Activated naive CD8-positive, alpha-beta T cell treated with anti-CD3 and anti-CD28 coated beads, Interleukin-2, amount 50 U/mL, for 24 hours (primary cell): ENCODE measurements around the gene MAP2K2.

Experiments
- ATAC-seq: fragments of 150-1000 bp; cut with Tn5 transposase; one replicate; pipeline ENCODE4 v1.10.0; 2021
- DNase-seq: peaks from one replicate; pipeline ENCODE4 v3.0.0; 2021
- H3K27ac Mint-ChIP-seq: one replicate; pipeline ENCODE4 v1.8.0; 2021; ENCODE audit warnings: mild to moderate bottlenecking, mixed read lengths
- H3K27me3 Mint-ChIP-seq: one replicate; pipeline ENCODE4 v1.8.0; 2021; ENCODE audit warnings: mixed read lengths
- H3K36me3 Mint-ChIP-seq: one replicate; pipeline ENCODE4 v1.8.0; 2021; ENCODE audit warnings: low read depth, mixed read lengths
- H3K4me1 Mint-ChIP-seq: one replicate; pipeline ENCODE4 v1.8.0; 2021; ENCODE audit warnings: mixed read lengths
- H3K4me3 Mint-ChIP-seq: one replicate; pipeline ENCODE4 v1.8.0; 2021; ENCODE audit warnings: mild to moderate bottlenecking, moderate library complexity, mixed read lengths
- H3K9me3 Mint-ChIP-seq: one replicate; pipeline ENCODE4 v1.8.0; 2021; ENCODE audit warnings: mixed read lengths

MAP2K2 gene

DNA sequence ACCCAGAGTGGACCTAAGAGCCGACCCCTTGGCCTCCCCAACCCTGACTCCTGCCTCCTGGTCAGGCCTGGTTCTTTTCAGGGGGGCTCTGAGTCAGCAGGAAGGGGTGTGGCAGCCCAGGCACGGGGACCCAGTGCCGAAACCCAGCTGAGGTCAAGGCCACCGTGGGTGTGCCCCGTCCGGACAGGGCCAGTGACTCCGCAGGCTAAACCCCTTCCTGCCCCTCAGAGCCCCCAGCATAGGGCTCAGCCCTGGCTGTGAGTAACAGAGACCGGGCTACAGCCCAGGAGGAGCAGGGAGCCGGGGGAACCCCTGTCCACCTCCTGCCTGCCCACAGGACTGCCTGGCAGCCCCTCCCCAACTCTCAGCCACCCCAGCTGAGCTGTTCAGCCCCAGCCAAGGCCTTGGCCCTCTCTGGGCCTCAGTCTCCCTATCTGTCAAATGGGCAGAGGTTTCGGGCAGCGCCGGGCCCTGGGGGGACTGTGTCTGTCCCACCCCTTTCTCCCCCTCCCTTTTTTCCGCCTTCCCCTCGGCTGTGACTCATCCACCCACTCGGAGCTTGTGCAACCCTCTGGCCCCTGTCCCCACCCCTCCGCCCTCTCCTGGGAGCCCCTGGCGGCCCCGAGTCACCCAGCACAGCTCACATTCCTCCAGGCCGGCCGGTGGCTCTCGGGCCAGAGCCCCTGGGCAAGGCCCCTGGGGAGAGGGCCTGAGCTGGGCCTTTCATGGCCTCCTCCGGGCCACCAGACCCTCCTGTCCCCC, 65.8 kb downstream of the MAP2K2 start:
- peak overlapping the region; percentile 53 for H3K4me3 Mint-ChIP-seq
- H3K4me1 Mint-ChIP-seq = peaks cover 56% of the 10 kb centered on the region
- peak overlapping the region; percentile 82 for H3K27ac Mint-ChIP-seq
- no peaks in the 10 kb centered on the region for H3K27me3 Mint-ChIP-seq
- H3K36me3 Mint-ChIP-seq = peaks cover 21% of the 10 kb centered on the region
- DNase-seq (peak; percentile 79), ATAC-seq (peak; percentile 65)
- H3K9me3 Mint-ChIP-seq = no peaks in the 10 kb centered on the region

DNA sequence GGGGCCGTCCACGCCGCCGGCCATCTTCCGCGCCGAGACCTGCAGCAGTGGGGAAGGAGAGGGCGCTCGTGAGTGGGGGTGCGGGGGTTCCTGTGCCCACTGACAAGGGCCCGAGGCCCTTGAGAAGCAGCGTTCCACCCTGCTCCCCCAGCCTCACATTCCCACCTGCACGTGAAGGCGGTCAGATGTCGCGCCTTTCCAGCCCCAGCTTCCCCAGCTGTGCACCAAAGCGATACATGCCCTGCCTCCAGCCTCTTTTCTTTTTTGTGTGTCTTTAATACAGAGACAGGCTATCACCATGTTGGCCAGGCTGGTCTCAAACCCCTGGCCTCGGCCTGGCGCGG, 68.7 kb downstream of the MAP2K2 start:
- DNase-seq (no peak), ATAC-seq (no peak)
- Mint-ChIP-seq H3K27ac (no peak overlapping the region), H3K4me3 (no peak overlapping the region), H3K36me3 (peaks cover 38% of the 10 kb centered on the region), H3K4me1 (peaks cover 55% of the 10 kb centered on the region), H3K9me3 (no peaks in the 10 kb centered on the region), H3K27me3 (no peaks in the 10 kb centered on the region)

DNA sequence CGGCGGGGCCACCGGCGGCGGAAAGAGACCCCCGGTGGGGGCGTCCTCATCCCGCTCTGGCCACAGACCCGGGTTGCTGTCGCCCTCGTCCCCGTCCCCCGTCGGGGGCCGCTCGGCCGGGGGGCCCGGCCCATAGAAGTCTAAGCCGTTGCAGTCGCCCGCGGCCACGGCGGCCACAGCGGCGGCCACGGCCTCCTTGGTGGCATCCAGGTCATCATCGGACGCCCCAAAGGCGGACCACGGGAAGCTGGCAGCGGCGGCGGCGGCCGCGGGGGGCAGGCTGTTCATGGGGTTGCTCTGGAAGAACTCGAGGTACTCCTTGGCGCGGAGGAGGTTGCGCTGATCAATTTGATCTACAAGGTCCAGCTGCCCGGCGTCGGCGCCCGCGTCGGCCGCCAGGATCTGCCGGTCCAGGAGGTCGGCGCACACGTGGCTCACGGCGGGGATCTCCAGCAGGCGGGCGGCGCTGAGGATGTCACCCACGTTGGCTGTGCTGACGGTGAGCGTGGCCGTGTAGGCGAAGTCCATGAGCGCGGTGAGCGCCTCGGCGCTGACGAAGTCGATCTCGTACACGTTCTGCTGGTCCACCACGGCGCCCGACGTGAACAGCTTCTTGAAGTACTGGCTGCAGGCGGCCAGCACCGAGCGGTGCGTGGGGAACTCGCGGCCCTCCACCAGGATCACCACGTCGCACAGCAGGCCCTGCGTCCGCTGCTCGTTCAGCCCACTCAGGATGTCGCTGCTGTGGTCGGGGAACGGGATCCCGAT, 69.3 kb downstream of the MAP2K2 start:
- Mint-ChIP-seq H3K36me3 (peaks cover 42% of the 10 kb centered on the region), H3K4me1 (peaks cover 54% of the 10 kb centered on the region)

DNA sequence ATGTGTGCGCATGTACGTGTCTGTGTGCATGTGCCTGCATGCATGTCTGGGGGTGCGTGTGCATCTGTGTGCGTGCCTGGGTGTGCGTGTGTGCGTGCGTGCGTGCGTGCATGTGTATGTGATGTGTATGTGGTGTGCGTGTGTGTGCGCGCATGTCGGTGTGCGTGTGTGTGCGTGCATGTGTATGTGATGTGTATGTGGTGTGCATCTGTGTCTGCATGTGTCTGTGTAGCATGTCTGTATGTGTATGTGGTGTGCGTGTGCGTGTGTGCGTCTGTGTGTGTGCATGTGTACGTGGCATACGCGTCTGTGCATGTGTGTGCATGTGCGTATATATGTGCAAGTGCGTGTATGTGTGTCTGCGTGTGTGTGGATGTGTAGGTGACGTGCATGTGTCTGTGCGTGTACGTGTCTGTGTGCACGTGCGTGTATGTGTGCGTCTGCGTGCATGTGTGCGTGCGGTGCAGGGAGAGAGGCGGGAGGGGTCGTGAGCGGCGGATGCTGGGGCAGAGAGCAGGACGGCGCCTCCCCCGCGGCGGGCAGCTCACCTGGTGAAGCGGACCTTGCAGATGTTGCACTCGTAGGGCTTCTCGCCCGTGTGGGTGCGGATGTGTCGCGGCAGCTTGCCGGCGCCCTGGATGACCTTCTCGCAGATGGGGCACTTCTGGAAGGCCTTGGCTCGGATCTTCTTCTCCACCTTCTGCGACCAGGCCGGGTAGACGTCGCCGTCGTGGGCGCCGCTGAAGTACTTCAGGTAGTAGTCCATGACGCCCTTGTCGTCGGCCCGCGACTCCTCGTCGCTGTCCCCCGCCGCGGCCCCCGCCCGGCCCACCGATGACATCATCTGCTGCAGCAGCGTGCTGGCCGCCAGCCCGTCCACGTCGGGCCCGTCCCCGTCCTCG, 70.2 kb downstream of the MAP2K2 start:
- H3K27me3 Mint-ChIP-seq = no peaks in the 10 kb centered on the region
- H3K4me3 Mint-ChIP-seq = peak overlapping the region; percentile 33
- H3K9me3 Mint-ChIP-seq = no peaks in the 10 kb centered on the region
- ATAC-seq (no peak), DNase-seq (no peak)
- peaks cover 46% of the 10 kb centered on the region for H3K4me1 Mint-ChIP-seq
- H3K27ac Mint-ChIP-seq = peak overlapping the region; percentile 53
- peaks cover 43% of the 10 kb centered on the region for H3K36me3 Mint-ChIP-seq

More for the DNA sequence above, 69.3 kb downstream of the MAP2K2 start:
- Mint-ChIP-seq H3K9me3 (no peaks in the 10 kb centered on the region), H3K4me3 (no peak overlapping the region), H3K27ac (no peak overlapping the region), H3K27me3 (no peaks in the 10 kb centered on the region)
- DNase-seq = no peak
- ATAC-seq = no peak

DNA sequence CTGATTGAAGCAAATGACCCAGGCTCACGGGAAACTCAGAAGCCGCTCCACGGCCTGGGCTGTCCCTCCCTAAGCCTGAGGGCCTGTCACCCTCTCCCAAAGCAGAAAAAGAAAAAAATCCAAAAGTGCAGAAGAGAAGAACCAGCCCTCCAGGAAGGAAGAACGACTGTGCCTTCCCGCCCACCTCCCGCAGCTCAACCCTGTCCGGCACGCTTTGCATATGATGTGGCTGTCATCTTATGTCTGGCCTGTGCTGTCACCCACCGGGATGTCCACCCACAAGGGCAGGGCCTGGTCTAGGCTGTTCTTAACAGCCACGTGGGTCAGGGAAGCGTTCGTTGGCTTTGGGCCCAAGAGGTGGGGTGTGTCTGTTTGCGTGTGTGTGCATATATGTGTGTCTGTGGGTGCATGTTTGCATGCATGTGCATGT, 70.9 kb downstream of the MAP2K2 start:
- peak overlapping the region; percentile 33 for H3K4me3 Mint-ChIP-seq
- H3K27ac Mint-ChIP-seq = peak overlapping the region; percentile 53
- ATAC-seq = no peak
- peaks cover 42% of the 10 kb centered on the region for H3K4me1 Mint-ChIP-seq
- no peaks in the 10 kb centered on the region for H3K9me3 Mint-ChIP-seq
- H3K27me3 Mint-ChIP-seq = no peaks in the 10 kb centered on the region
- DNase-seq = no peak
- H3K36me3 Mint-ChIP-seq = peaks cover 43% of the 10 kb centered on the region

DNA sequence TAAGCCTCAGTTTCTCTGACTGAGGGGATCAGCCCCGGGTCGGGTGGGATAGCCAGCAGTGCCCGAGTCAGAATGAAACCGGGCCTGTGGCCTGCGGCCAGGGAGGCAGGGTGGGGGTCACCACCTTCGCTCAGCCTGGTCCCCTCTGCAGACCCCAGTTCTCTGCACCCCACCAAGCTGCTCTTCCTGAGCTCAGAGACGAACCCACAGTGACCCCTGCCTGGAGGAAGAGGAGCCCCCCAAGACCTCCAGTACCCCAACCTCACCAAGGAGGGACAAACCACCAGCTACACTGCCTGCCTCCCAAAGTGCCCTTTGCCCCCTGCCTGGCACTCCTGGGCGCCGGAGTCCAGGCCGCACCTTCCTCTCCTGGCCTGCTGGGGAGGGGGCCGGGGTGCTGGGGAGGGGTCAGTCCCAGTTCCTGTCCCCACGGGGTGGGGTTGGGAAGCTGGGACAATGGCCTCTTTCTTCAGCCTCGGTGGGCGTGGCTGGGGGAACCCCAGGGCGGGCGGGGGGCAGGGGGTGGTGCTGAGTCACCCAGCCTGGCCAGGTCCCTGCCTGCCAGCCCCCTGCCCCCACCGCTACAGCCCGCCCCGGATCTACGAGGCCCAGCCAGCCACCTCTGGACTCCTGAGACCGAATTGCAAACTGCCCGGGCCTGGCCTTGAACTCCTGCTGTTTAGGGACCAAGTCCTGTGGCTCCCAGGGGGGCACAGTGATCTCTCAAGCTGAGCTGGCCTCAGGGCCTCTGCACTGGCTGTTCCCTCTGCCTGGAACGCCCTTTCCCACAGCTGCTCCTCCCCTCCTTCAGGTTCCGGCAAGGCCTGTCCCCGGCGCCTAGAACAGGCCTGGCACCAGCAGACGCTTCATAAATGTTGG, 71.6 kb downstream of the MAP2K2 start:
- no peak overlapping the region for H3K27ac Mint-ChIP-seq
- peaks cover 36% of the 10 kb centered on the region for H3K4me1 Mint-ChIP-seq
- ATAC-seq = peak; percentile 12
- no peak for DNase-seq
- H3K9me3 Mint-ChIP-seq = no peaks in the 10 kb centered on the region
- H3K36me3 Mint-ChIP-seq = peaks cover 40% of the 10 kb centered on the region
- H3K27me3 Mint-ChIP-seq = no peaks in the 10 kb centered on the region
- H3K4me3 Mint-ChIP-seq = no peak overlapping the region

DNA sequence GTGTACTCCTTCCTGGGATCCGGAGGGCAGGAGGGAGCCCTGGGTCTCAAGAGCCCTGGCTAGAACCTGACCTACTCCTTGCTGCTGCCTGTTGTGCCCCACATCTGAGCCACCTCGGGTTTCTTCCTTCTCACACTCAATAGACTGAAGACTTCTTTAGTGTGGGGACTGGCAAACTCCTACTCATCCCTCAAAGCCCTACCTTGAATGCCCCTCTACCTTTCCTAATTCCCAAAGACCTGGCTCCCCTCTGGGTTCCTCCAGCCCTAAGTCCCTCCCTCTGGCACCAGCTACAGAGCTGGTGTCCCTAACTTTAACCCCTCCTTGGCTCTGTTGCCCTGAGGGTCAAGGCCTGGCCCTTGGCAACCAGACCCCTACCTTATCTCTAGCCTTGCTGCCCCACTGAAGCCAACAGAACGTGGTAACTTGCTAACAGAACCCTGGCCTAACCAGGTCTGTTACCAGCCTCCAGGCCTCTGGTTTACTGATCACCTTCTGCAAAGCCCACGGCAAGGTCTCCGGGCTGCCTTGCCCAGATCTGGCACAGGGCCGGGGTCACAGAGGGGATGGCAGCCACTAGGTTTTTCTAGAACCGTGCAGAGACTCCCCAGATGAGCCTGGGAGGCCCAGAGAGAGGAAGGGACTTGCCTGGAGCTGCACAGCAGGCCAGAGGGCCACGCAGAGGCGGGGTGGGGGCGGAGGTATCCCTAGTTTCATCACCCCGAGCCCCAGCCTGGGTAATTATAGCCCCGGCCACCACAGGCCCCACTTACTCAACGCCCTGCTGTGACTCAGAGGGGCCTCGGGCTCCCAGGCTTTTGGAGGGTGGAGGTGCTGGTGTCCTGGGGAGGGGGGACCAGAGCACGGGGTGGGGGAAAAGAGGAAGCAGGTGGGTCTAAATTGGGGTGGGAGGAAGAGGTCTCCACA, 72.5 kb downstream of the MAP2K2 start:
- ATAC-seq (peak; percentile 87), DNase-seq (peak; percentile 67)
- no peaks in the 10 kb centered on the region for H3K9me3 Mint-ChIP-seq
- no peaks in the 10 kb centered on the region for H3K27me3 Mint-ChIP-seq
- peak overlapping the region; percentile 6 for H3K4me3 Mint-ChIP-seq
- peaks cover 36% of the 10 kb centered on the region for H3K4me1 Mint-ChIP-seq
- peaks cover 39% of the 10 kb centered on the region for H3K36me3 Mint-ChIP-seq
- H3K27ac Mint-ChIP-seq = peak overlapping the region; percentile 76

DNA sequence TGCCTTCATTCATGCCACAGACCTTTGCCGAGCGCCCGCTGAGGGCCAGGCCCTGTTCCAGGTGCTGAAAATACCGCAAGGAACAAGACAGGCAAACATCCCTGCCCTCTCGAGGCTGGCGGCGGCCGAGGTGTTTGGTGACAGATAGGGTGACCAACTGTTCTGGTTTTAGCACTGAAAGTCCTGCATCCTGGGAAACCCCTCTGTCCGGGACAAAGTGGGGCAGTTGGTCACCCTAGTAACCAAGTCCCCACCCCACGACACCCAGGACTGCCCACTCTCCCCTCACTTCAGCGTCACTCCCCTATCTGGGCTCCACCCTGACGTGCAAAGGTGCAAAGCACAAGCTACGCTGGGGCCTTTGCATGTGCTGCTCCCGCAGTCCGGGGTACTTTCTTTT, 74.5 kb downstream of the MAP2K2 start:
- Mint-ChIP-seq H3K4me1 (peaks cover 33% of the 10 kb centered on the region), H3K4me3 (no peak overlapping the region), H3K27ac (peak overlapping the region; percentile 68), H3K27me3 (no peaks in the 10 kb centered on the region), H3K36me3 (peaks cover 33% of the 10 kb centered on the region), H3K9me3 (no peaks in the 10 kb centered on the region)
- DNase-seq = no peak
- ATAC-seq = no peak

DNA sequence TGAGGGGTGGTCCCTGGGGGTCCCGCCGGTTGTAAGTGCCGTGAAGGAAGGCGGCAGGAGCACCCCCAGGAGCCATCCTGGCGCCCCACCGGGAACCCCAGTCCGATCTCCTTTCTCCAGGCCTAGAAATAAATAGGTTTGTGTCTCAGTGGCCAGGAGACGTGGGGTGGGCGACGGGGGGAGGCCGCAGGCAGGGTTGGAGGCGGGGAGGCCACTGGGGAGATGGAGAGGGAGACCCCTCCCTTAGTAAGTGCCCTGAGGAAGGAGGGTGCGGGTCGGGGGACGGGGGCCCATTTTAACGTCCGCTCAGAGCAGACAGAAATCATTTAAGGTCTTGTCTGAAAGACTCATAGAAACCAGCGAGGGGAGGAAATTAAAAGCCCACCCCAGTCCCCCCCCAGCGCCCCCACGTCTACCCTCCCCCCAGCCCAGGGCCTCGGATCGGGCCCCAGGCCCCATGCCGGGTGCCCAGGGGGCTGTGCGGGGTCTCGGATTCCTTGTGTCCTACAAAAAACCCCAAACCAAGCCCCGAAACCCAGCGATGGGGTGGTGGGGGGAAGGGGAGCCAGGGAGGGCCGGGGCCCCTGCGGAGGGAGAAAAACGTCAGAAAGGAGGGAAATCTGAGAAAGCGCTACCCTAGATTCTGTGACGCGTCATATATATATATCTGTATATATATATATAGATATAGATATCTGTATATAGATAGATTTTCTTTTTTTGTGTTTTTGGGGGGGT, 76.8 kb downstream of the MAP2K2 start:
- Mint-ChIP-seq H3K27me3 (no peaks in the 10 kb centered on the region), H3K27ac (no peak overlapping the region), H3K9me3 (no peaks in the 10 kb centered on the region), H3K36me3 (peaks cover 20% of the 10 kb centered on the region), H3K4me3 (no peak overlapping the region), H3K4me1 (peaks cover 21% of the 10 kb centered on the region)
- ATAC-seq (no peak), DNase-seq (no peak)

DNA sequence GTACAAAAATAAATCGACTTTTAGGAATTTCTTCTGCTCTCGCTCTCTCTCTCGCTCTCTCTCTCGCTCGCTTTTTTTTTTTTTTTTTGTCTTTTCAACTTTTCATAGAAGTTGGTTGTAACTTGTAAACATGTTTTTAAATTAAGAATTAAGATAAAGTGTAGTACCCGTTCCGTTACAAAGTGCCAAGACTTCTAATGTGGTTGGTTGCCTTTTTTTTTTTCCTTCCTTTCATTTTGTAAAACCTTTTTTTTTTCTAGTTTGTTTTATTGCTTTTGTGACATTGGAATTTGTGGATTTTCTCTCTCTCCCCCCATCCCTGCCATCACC, 77.6 kb downstream of the MAP2K2 start:
- DNase-seq (no peak), ATAC-seq (no peak)
- H3K36me3 Mint-ChIP-seq = peaks cover 17% of the 10 kb centered on the region
- H3K27ac Mint-ChIP-seq = peak overlapping the region; percentile 68
- peaks cover 13% of the 10 kb centered on the region for H3K4me1 Mint-ChIP-seq
- H3K4me3 Mint-ChIP-seq = no peak overlapping the region
- no peaks in the 10 kb centered on the region for H3K27me3 Mint-ChIP-seq
- H3K9me3 Mint-ChIP-seq = no peaks in the 10 kb centered on the region

DNA sequence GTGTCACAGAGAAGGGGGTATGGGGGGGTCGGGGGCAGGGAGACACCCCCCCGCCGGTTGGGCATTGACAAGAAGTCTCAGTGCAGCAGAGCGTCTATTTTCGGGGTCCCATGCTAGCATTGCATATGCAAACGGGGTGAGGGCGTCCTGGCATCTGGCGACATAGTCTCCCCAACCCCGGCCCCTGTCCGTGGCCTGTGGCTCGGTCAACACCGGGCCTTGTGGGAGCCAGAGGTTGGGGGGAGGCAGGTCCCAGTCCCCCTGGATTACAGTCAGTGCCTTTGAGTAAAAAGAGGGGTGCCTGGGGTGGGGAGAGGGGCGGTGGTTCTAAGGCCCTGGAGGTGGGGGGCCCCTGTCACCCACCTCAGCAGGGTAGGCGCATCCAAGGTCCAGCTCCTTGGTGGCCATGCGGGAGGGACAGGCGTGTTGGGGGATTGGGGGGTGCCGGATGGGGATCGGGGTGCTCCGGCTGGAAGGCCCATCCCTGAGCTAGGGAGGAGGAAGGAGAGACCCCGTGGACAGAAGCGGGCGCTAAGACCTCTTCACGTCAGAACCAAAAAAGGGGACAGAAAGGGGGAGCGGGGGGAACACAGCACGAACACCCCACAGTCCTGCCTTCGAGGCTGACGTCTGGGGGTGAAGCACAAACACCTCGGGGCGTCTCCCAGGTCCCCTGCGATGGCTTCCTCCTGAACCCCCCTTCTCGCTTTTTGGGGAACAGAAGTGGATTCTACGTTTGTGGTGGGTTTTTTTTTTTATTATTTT, 78.1 kb downstream of the MAP2K2 start:
- no peak for ATAC-seq
- H3K27ac Mint-ChIP-seq = peak overlapping the region; percentile 68
- DNase-seq = no peak
- H3K4me1 Mint-ChIP-seq = peaks cover 9% of the 10 kb centered on the region
- H3K27me3 Mint-ChIP-seq = no peaks in the 10 kb centered on the region
- peaks cover 13% of the 10 kb centered on the region for H3K36me3 Mint-ChIP-seq
- no peaks in the 10 kb centered on the region for H3K9me3 Mint-ChIP-seq
- no peak overlapping the region for H3K4me3 Mint-ChIP-seq

- Mint-ChIP-seq H3K27ac (no peak overlapping the region), H3K36me3 (peaks cover 11% of the 10 kb centered on the region), H3K27me3 (no peaks in the 10 kb centered on the region), H3K4me3 (no peak overlapping the region), H3K4me1 (peaks cover 5% of the 10 kb centered on the region), H3K9me3 (no peaks in the 10 kb centered on the region)
- DNase-seq = no peak
- no peak for ATAC-seq
These were observed 78.9 kb downstream of the MAP2K2 start for GRCh38 chr19:4044990-4045465.
